KMS-11 (cell line): Measurements from ENCODE around the gene SNX17.

Source experiments
- H2AFZ ChIP-seq: fragments of 200-600 bp; sonication (generic); 2 replicates; pipeline ENCODE4 v1.6.1; 2016; ENCODE audit warnings: antibody characterized with exemption, mixed run types, low read depth
- H3K27ac ChIP-seq: fragments of 200-600 bp; sonication (generic); 2 replicates; pipeline ENCODE4 v1.6.1; 2016; ENCODE audit warnings: mild to moderate bottlenecking, mixed run types
- H3K27me3 ChIP-seq: fragments of 200-600 bp; sonication (generic); 2 replicates; pipeline ENCODE4 v1.6.1; 2017; ENCODE audit warnings: mild to moderate bottlenecking, low read depth, mixed run types, moderate library complexity; ENCODE audit not compliant: insufficient read depth
- H3K36me3 ChIP-seq: fragments of 200-600 bp; sonication (generic); 2 replicates; pipeline ENCODE4 v1.6.1; 2017; ENCODE audit warnings: mild to moderate bottlenecking, mixed run types; ENCODE audit not compliant: insufficient read depth
- H3K4me1 ChIP-seq: fragments of 200-600 bp; sonication (generic); 2 replicates; pipeline ENCODE4 v1.6.1; 2016; ENCODE audit warnings: mild to moderate bottlenecking, low read depth, mixed run types; ENCODE audit not compliant: poor library complexity, severe bottlenecking
- H3K4me2 ChIP-seq: fragments of 200-600 bp; sonication (generic); 2 replicates; pipeline ENCODE4 v1.7.0; 2016; ENCODE audit warnings: mild to moderate bottlenecking, mixed run types
- H3K4me3 ChIP-seq: fragments of 200-600 bp; sonication (generic); IDR thresholded peaks from 2 replicates; pipeline ENCODE4 v1.6.1; 2017; ENCODE audit warnings: low read depth, low read length, mixed read lengths; ENCODE audit not compliant: insufficient read depth
- H3K79me2 ChIP-seq: fragments of 200-600 bp; sonication (generic); 2 replicates; pipeline ENCODE4 v1.6.1; 2016; ENCODE audit warnings: low read depth, mixed run types; ENCODE audit not compliant: insufficient read depth
- H3K9ac ChIP-seq: fragments of 200-600 bp; sonication (generic); 2 replicates; pipeline ENCODE4 v1.6.1; 2016; ENCODE audit warnings: mild to moderate bottlenecking, mixed run types
- H4K20me1 ChIP-seq: fragments of 200-600 bp; sonication (generic); 2 replicates; pipeline ENCODE4 v1.6.1; 2016; ENCODE audit warnings: mild to moderate bottlenecking, mixed run types; ENCODE audit not compliant: insufficient read depth
- TF ChIP-seq, protein P1 (sequence below): fragments of 200-600 bp; sonication (generic); conservative IDR thresholded peaks from 2 replicates; pipeline ENCODE4 v1.6.1; 2017; ENCODE audit warnings: low read depth, mild to moderate bottlenecking, antibody characterized with exemption, low read length, moderate library complexity, mixed read lengths

The SNX17 gene

DNA sequence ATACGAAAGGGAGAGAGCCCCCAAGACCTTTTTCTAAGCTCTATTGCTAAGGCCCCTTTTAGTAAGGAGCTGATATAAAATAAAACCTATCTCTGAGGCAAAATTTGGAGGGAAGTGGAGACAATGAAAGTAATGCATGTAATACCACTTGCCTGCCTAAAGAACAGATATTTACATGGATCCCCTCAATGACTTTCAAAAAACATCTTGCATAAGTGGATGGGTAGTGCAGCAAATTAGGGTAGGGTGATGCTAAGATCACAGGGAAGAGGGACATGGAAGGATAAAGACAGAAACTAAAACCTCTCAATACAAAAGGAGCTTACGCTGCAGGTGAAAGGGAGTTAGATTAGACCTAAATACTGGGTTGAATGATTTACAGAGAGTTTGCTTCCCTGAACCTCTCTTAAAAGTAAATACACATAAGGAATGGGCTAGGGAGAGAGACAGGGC lies 9.0 kb downstream of the SNX17 start:
- Histone ChIP-seq H3K27me3 (no peaks in the 10 kb centered on the region), H3K4me2 (no peak overlapping the region), H3K9ac (no peak overlapping the region), H3K79me2 (no peaks in the 10 kb centered on the region), H3K36me3 (peaks cover 10% of the 10 kb centered on the region; the same call in 1 of the 2 replicates), H3K4me1 (no peaks in the 10 kb centered on the region), H4K20me1 (no peaks in the 10 kb centered on the region), H2AFZ (no peak overlapping the region), H3K4me3 (no peak overlapping the region), H3K27ac (no peak overlapping the region; the same call in 1 of the 2 replicates)
- TF ChIP-seq, protein P1, sequence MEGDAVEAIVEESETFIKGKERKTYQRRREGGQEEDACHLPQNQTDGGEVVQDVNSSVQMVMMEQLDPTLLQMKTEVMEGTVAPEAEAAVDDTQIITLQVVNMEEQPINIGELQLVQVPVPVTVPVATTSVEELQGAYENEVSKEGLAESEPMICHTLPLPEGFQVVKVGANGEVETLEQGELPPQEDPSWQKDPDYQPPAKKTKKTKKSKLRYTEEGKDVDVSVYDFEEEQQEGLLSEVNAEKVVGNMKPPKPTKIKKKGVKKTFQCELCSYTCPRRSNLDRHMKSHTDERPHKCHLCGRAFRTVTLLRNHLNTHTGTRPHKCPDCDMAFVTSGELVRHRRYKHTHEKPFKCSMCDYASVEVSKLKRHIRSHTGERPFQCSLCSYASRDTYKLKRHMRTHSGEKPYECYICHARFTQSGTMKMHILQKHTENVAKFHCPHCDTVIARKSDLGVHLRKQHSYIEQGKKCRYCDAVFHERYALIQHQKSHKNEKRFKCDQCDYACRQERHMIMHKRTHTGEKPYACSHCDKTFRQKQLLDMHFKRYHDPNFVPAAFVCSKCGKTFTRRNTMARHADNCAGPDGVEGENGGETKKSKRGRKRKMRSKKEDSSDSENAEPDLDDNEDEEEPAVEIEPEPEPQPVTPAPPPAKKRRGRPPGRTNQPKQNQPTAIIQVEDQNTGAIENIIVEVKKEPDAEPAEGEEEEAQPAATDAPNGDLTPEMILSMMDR: no peak

DNA sequence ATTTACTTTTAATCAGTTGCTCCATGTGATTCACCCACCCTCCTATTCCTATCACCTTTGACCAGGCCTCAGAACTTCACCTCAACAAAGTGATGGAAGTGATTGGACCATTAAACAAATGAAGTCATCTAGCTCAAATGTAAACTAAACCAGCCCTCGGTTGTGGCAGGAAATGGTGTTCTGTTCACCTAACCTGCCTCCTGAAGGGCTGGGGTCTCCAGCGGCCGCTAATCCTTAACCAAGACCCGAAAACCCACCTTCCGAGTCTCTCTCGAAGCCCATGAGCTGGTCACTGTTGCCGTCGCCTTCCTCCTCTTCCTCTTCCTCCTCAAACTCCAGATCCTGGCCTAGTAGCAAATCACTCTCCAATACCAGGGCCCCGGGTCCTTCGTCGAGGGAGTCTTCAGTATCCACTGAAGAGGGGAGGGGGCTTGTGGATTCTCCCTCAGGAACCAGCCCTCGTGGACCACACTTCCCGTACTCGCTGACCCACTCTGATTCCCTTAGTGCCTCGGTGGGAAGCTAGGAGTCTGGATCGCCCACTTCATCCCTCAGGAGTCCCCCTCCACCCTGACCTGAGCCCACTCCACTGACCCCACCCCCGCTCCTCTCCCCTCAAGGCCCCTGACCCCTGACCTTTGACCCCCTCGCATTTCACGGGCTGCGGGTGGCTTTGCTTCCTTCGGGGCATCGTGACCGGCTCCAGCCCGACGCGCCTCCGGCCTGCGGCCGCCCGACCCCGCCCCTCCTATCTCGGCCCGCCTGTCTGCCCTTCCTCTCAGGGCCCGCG lies 9.6 kb downstream of the SNX17 start:
- TF ChIP-seq, protein P1: no peak
- Histone ChIP-seq H3K4me1 (no peaks in the 10 kb centered on the region), H3K27me3 (no peaks in the 10 kb centered on the region), H3K36me3 (peaks cover 16% of the 10 kb centered on the region; the same call in 1 of the 2 replicates), H3K4me3 (no peak overlapping the region), H3K27ac (no peak overlapping the region), H3K79me2 (no peaks in the 10 kb centered on the region), H2AFZ (no peak overlapping the region), H3K4me2 (peak overlapping the region; percentile 31), H3K9ac (no peak overlapping the region; the same call in 1 of the 2 replicates), H4K20me1 (no peaks in the 10 kb centered on the region)

DNA sequence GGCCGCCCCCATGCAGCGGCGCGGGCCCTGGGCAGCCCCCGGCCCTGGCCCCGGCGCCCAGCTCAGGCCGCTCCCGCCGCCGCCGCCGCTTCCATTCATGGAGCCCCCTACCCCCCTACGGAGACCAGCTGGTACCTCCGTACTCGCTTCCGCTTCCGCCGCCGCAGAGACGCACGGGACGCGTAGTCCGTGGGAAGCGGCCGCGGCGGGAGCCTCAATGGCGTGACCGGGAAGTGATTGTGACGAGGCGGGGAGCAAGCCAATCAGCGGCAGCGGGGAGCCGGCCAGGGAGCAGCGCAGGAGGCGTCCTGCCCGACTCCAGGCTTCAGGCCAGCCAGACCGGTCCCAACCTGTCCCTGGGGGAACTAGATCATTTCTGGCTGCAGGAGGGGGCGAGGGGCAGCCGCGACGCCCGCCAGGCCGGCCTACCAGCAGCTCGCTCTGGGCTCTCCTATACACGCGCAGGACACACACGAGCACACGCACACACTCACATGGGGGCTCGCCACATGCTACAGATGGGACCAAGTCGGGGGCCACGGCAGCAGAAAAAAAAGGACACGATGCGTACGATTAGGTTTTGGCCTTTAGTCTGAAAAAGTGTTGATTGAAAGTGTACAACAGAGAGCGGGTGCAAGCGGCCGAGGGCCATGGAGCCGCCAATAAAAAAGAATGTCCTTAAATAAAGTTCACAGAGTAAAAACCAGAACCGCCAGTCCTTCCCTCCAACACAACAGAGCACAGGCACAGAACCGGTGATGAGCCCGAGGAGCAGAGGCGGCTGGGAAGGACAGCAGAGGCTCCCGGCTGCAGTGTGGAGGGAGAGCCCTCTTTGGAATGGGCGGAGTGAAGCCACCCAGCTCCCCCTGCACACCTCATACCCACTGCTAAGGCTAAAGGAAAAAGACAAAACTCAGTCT lies 10.5 kb downstream of the SNX17 start, which contains the start of gene ZNF513:
ZNF513 (minus strand) TSS at position 109 of the 920 bp plus-strand sequence. CDS start 208 bp downstream, outside the sequence.
- Histone ChIP-seq H3K27me3 (no peaks in the 10 kb centered on the region), H3K27ac (no peak within 1 kb of the TSS; the same call in 1 of the 2 replicates), H2AFZ (no peak within 1 kb of the TSS), H3K9ac (no peak within 1 kb of the TSS; the same call in 1 of the 2 replicates), H3K4me2 (peak within 1 kb of the TSS; percentile 31), H4K20me1 (no peaks in the 10 kb centered on the region), H3K4me3 (no peak within 1 kb of the TSS), H3K36me3 (peaks cover 16% of the 10 kb centered on the region; the same call in 1 of the 2 replicates), H3K79me2 (0 out of 2 replicates have a peak, but pooled peaks cover 5% of the 10 kb centered on the region), H3K4me1 (no peaks in the 10 kb centered on the region)
- TF ChIP-seq, protein P1: no peak

DNA sequence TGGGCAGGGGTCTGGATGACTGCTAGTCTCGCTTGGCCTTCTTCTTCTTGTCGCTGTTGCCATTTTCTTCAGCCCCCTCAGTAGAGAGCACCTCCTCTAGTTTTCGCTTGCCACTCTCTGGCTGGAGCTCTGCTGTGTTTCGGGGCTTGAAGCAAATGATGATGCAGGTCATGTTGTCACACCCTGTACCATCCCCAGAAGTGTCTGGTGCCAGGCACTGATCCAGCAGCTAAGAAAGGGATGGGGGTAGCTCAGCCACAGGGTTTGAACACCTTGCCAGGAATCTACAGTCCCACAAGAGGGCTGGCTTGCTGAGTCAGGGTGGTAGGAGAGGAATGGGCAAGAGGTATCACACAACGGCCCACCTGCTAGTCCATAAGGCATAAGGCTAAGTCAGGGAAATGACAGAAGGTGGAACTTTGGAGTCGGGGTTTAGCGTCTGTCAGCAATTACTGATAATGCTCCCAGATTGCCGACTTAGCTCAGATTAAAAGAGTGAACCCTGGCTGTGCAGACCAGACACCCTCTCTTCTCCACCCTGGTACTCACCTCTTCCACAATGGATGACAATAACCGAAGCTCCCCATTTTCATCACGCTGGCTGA lies 11.3 kb downstream of the SNX17 start:
- Histone ChIP-seq H3K4me2 (no peak overlapping the region), H3K79me2 (0 out of 2 replicates have a peak, but pooled peaks cover 8% of the 10 kb centered on the region), H3K27ac (no peak overlapping the region; the same call in 1 of the 2 replicates), H3K4me1 (no peaks in the 10 kb centered on the region), H3K27me3 (no peaks in the 10 kb centered on the region), H4K20me1 (no peaks in the 10 kb centered on the region), H2AFZ (no peak overlapping the region), H3K4me3 (no peak overlapping the region), H3K36me3 (peaks cover 16% of the 10 kb centered on the region; the same call in 1 of the 2 replicates), H3K9ac (no peak overlapping the region)
- TF ChIP-seq, protein P1: no peak
